HEK293 (cell line): Measurements from ENCODE around the gene ZMYM3.

Experiments used
- CTCF ChIA-PET: fragments of 350-600 bp; formaldehyde crosslinking; extraction: SDS; loops from one replicate; lab custom pipeline; 2021; ENCODE audit warnings: antibody characterized with exemption; lab: Yijun Ruan, JAX
- POLR2A ChIA-PET: fragments of 300-600 bp; formaldehyde crosslinking; extraction: SDS; loops from one replicate; lab custom pipeline; 2020; ENCODE audit warnings: antibody characterized with exemption, inconsistent platforms; lab: Yijun Ruan, JAX
- H3K27ac ChIP-seq: fragments of 200-500 bp; sonication (Bioruptor generic); 2 replicates; pipeline ENCODE4 v1.5.1; 2014; ENCODE audit warnings: low read depth, low read length, control low read depth, inconsistent platforms; ENCODE audit errors: extremely low read depth
- H3K36me3 ChIP-seq, 2 experiments: fragments of 200-500 bp in 1 of 2; sonication (Bioruptor generic) in 1 of 2; 1 replicate in 1 of 2; 2 replicates in 1 of 2; pipeline ENCODE4 v1.5.1; 2014 to 2017; ENCODE audit warnings: inconsistent platforms in 2 of 2, low read length in 2 of 2; ENCODE audit not compliant: control insufficient read depth in 2 of 2, insufficient read depth in 1 of 2
- H3K4me1 ChIP-seq: fragments of 200-500 bp; sonication (Bioruptor generic); 2 replicates; pipeline ENCODE4 v1.5.1; 2014; ENCODE audit warnings: mild to moderate bottlenecking, low read length, inconsistent platforms; ENCODE audit not compliant: control insufficient read depth, insufficient read depth
- H3K4me3 ChIP-seq: 2 replicates; pipeline ENCODE4 v1.5.1; 2011; ENCODE audit warnings: low read depth, mild to moderate bottlenecking, control low read depth, low read length, moderate library complexity
- H3K9me3 ChIP-seq: fragments of 200-500 bp; sonication (Bioruptor generic); 2 replicates; pipeline ENCODE4 v1.5.1; 2014; ENCODE audit warnings: low read depth, low read length, inconsistent platforms; ENCODE audit not compliant: control insufficient read depth, insufficient read depth
- CTCF ChIP-seq: fragments of 450-650 bp; formaldehyde crosslinking; IDR thresholded peaks from 2 replicates; pipeline ENCODE4 v1.5.1; 2016; ENCODE audit warnings: missing biosample characterization, missing genetic modification characterization
- KLF10 ChIP-seq: fragments of 450-650 bp; IDR thresholded peaks from 2 replicates; pipeline ENCODE4 v1.5.1; 2018; ENCODE audit warnings: missing biosample characterization, mild to moderate bottlenecking, missing genetic modification characterization
- KLF17 ChIP-seq: fragments of 450-650 bp; formaldehyde crosslinking; IDR thresholded peaks from 2 replicates; pipeline ENCODE4 v1.5.1; 2016; ENCODE audit warnings: missing biosample characterization, missing genetic modification characterization
- KLF8 ChIP-seq: fragments of 450-650 bp; formaldehyde crosslinking; IDR thresholded peaks from 2 replicates; pipeline ENCODE4 v1.5.1; 2016; ENCODE audit warnings: missing biosample characterization, missing genetic modification characterization
- PRDM4 ChIP-seq: fragments of 450-650 bp; formaldehyde crosslinking; IDR thresholded peaks from 2 replicates; pipeline ENCODE4 v1.5.1; 2017; ENCODE audit warnings: missing biosample characterization, missing genetic modification characterization
- TRIM28 ChIP-seq: IDR thresholded peaks from 2 replicates; pipeline ENCODE4 v1.6.1; 2011; ENCODE audit warnings: low read length, control low read depth, borderline replicate concordance
- ZBTB48 ChIP-seq: fragments of 450-650 bp; formaldehyde crosslinking; IDR thresholded peaks from 2 replicates; pipeline ENCODE4 v1.5.1; 2016; ENCODE audit warnings: missing biosample characterization, missing genetic modification characterization
- ZBTB7A ChIP-seq: fragments of 450-650 bp; formaldehyde crosslinking; IDR thresholded peaks from 2 replicates; pipeline ENCODE4 v1.5.1; 2016; ENCODE audit warnings: low read depth, missing biosample characterization, missing genetic modification characterization
- ZNF174 ChIP-seq: fragments of 450-650 bp; formaldehyde crosslinking; IDR thresholded peaks from 2 replicates; pipeline ENCODE4 v1.5.0; 2017; ENCODE audit warnings: missing biosample characterization, mild to moderate bottlenecking, missing genetic modification characterization
- ZNF18 ChIP-seq: fragments of 450-650 bp; formaldehyde crosslinking; IDR thresholded peaks from 2 replicates; pipeline ENCODE4 v1.5.1; 2016; ENCODE audit warnings: missing biosample characterization, missing genetic modification characterization
- ZNF585B ChIP-seq: fragments of 450-650 bp; formaldehyde crosslinking; IDR thresholded peaks from 2 replicates; pipeline ENCODE4 v1.5.1; 2016; ENCODE audit warnings: missing biosample characterization, missing genetic modification characterization
- ZNF791 ChIP-seq: fragments of 450-650 bp; formaldehyde crosslinking; IDR thresholded peaks from 2 replicates; pipeline ENCODE4 v1.5.1; 2016; ENCODE audit warnings: missing biosample characterization, missing genetic modification characterization

Gene ZMYM3

GRCh38 chrX:71254092-71254963, at the start of gene ZMYM3 (continued):
- TF ChIP-seq KLF17 (tag by site-specific recombination) (0 out of 2 replicates have a peak, but pooled peaks have one; percentile 27), ZNF791 (tag by site-specific recombination) (no peak), ZNF585B (tag by site-specific recombination) (no peak)

- H3K27ac ChIP-seq = no peak overlapping the region
- CTCF ChIA-PET = interaction anchor here (0.6 kb wide), 2 partner anchors 8 to 293 kb away, joined by 3 read pairs; no protein-coding TSS in a partner anchor
- TF ChIP-seq ZNF791 (tag by site-specific recombination) = no peak
- TF ChIP-seq KLF17 (tag by site-specific recombination) = no peak
- TF ChIP-seq TRIM28 = no peak
- no peak for TF ChIP-seq PRDM4 (tag by site-specific recombination)
- TF ChIP-seq CTCF (tag by site-specific recombination) = no peak
- no peak for TF ChIP-seq KLF8 (tag by site-specific recombination)
- no peak for TF ChIP-seq ZNF174 (tag by site-specific recombination)
- no peak for TF ChIP-seq ZBTB48 (tag by site-specific recombination)
- no peak for TF ChIP-seq ZBTB7A (tag by site-specific recombination)
- no peak for TF ChIP-seq KLF10 (tag by site-specific recombination)
- TF ChIP-seq ZNF18 (tag by site-specific recombination) = no peak
- TF ChIP-seq, all 188 proteins: peak for 0
- POLR2A ChIA-PET = interaction anchor here (3.1 kb wide), 1 partner anchor 19 kb away, joined by 19 read pairs; the partner anchor contains the start of gene NONO
- H3K36me3 ChIP-seq = peaks cover 17 to 54% of the 10 kb centered on the region in 2 experiments
- H3K9me3 ChIP-seq = no peaks in the 10 kb centered on the region
- no peaks in the 10 kb centered on the region for H3K4me1 ChIP-seq
- no peak overlapping the region for H3K4me3 ChIP-seq
Measured at GRCh38 chrX:71302461-71303213, 48.7 kb upstream of the ZMYM3 start.
